Parathyroid adenoma (tissue), 2 donors: ENCODE data around the gene BAIAP2.

Experiments
- H2AFZ ChIP-seq: fragments of 300-600 bp; sonication (generic); one replicate; pipeline ENCODE4 v1.7.0; 2017; ENCODE audit warnings: antibody characterized with exemption, mild to moderate bottlenecking
- H3K27ac ChIP-seq: fragments of 300-600 bp; sonication (generic); one replicate; pipeline ENCODE4 v1.7.0; 2017
- H3K27me3 ChIP-seq: fragments of 300-600 bp; sonication (generic); one replicate; pipeline ENCODE4 v1.7.0; 2017; ENCODE audit warnings: low read length; ENCODE audit not compliant: control insufficient read depth, insufficient read depth
- H3K36me3 ChIP-seq: fragments of 300-600 bp; sonication (generic); one replicate; pipeline ENCODE4 v1.7.0; 2017; ENCODE audit warnings: low read length; ENCODE audit not compliant: control insufficient read depth, insufficient read depth
- H3K4me1 ChIP-seq: fragments of 300-600 bp; sonication (generic); one replicate; pipeline ENCODE4 v1.7.0; 2017; ENCODE audit warnings: control low read depth
- H3K4me2 ChIP-seq: fragments of 300-600 bp; sonication (generic); one replicate; pipeline ENCODE4 v1.7.0; 2017; ENCODE audit warnings: low read length
- H3K4me3 ChIP-seq: fragments of 300-600 bp; sonication (generic); one replicate; pipeline ENCODE4 v1.7.0; 2017; ENCODE audit warnings: low read depth, low read length
- H3K79me2 ChIP-seq: fragments of 300-600 bp; sonication (generic); one replicate; pipeline ENCODE4 v1.7.0; 2017; ENCODE audit warnings: control low read depth
- H3K9ac ChIP-seq: fragments of 300-600 bp; sonication (generic); one replicate; pipeline ENCODE4 v1.7.0; 2017; ENCODE audit warnings: mild to moderate bottlenecking
- H3K9me3 ChIP-seq: fragments of 300-600 bp; sonication (generic); one replicate; pipeline ENCODE4 v1.7.0; 2017; ENCODE audit warnings: low read length; ENCODE audit not compliant: control insufficient read depth
- CTCF ChIP-seq: fragments of 300-600 bp; sonication (generic); IDR thresholded peaks from one replicate; pipeline ENCODE4 v1.7.0; 2017; ENCODE audit warnings: antibody characterized with exemption, mild to moderate bottlenecking
- donor health status: primary hyperparathyroidism.

BAIAP2 gene

GRCh38 chr17:81115749-81116464 is 81.0 kb downstream of the BAIAP2 start:
- H3K9ac ChIP-seq, result no peak overlapping the region
- no peaks in the 10 kb centered on the region for H3K4me1 ChIP-seq
- H2AFZ ChIP-seq, result no peak overlapping the region
- H3K27me3 ChIP-seq, result no peaks in the 10 kb centered on the region
- H3K79me2 ChIP-seq, result no peaks in the 10 kb centered on the region
- TF ChIP-seq CTCF, result no peak
- no peaks in the 10 kb centered on the region for H3K9me3 ChIP-seq
- H3K27ac ChIP-seq, result no peak overlapping the region
- no peak overlapping the region for H3K4me3 ChIP-seq
- no peak overlapping the region for H3K4me2 ChIP-seq
- no peaks in the 10 kb centered on the region for H3K36me3 ChIP-seq

- no peak overlapping the region for H3K27ac ChIP-seq
- no peaks in the 10 kb centered on the region for H3K27me3 ChIP-seq
- TF ChIP-seq CTCF, result no peak
- H3K9ac ChIP-seq, result no peak overlapping the region
- no peak overlapping the region for H2AFZ ChIP-seq
- no peaks in the 10 kb centered on the region for H3K9me3 ChIP-seq
- H3K4me1 ChIP-seq, result no peaks in the 10 kb centered on the region
- H3K36me3 ChIP-seq, result no peaks in the 10 kb centered on the region
- H3K4me3 ChIP-seq, result no peak overlapping the region
- H3K4me2 ChIP-seq, result no peak overlapping the region
- no peaks in the 10 kb centered on the region for H3K79me2 ChIP-seq
These were observed 81.8 kb downstream of the BAIAP2 start for GRCh38 chr17:81116704-81117103.

GRCh38 chr17:81117672-81118198 is 82.8 kb downstream of the BAIAP2 start:
- Histone ChIP-seq H3K4me3 (no peak overlapping the region), H3K79me2 (no peaks in the 10 kb centered on the region), H3K9me3 (no peaks in the 10 kb centered on the region), H3K36me3 (no peaks in the 10 kb centered on the region), H3K9ac (no peak overlapping the region), H3K4me1 (no peaks in the 10 kb centered on the region), H3K27me3 (no peaks in the 10 kb centered on the region), H3K4me2 (no peak overlapping the region), H2AFZ (no peak overlapping the region), H3K27ac (no peak overlapping the region)
- TF ChIP-seq CTCF, result no peak

- H3K4me2 ChIP-seq, result no peak overlapping the region
- no peak overlapping the region for H3K4me3 ChIP-seq
- H3K79me2 ChIP-seq, result no peaks in the 10 kb centered on the region
- H3K9ac ChIP-seq, result no peak overlapping the region
- no peak overlapping the region for H3K27ac ChIP-seq
- H3K36me3 ChIP-seq, result no peaks in the 10 kb centered on the region
- TF ChIP-seq CTCF, result no peak
- no peak overlapping the region for H2AFZ ChIP-seq
- H3K4me1 ChIP-seq, result no peaks in the 10 kb centered on the region
- no peaks in the 10 kb centered on the region for H3K9me3 ChIP-seq
- no peaks in the 10 kb centered on the region for H3K27me3 ChIP-seq
These were observed 83.6 kb downstream of the BAIAP2 start for GRCh38 chr17:81118308-81119221.
